Ovary (tissue), 9 donors: Measurements from ENCODE around the gene UNC13A. TPM values are rescaled to one million over a fixed set of nuclear protein-coding genes. Genes with fewer than 3 reads are reported as not detected.

Experiments used
- DNase-seq, 5 donors: peaks; one replicate each; pipeline ENCODE4 v3.0.0-alpha.2; 2019 to 2020
- H3K27ac ChIP-seq, 2 donors: fragments of 200-600 bp; one replicate each; pipeline versions ENCODE4 v1.5.1 to v1.8.0; 2019 to 2022
- H3K27me3 ChIP-seq: fragments of 200-600 bp; one replicate; pipeline ENCODE4 v1.8.0; 2022
- H3K36me3 ChIP-seq: fragments of 200-600 bp; sonication (generic); one replicate; pipeline ENCODE4 v1.5.1; 2019
- H3K4me1 ChIP-seq: one replicate; pipeline ENCODE4 v1.8.1; 2013; ENCODE audit warnings: mild to moderate bottlenecking, moderate library complexity; ENCODE audit not compliant: insufficient read depth
- H3K4me3 ChIP-seq: fragments of 200-600 bp; sonication (generic); one replicate; pipeline ENCODE4 v1.5.1; 2017
- H3K9me3 ChIP-seq, 2 donors: fragments of 200-600 bp in 1 of 2; sonication (generic) in 1 of 2; one replicate each; pipeline versions ENCODE4 v1.5.1 to v1.8.1; 2013 to 2019; ENCODE audit warnings: mild to moderate bottlenecking in 1 of 2, moderate library complexity in 1 of 2
- CTCF ChIP-seq, 3 donors: fragments of 450-650 bp in 2 of 3; fragments of 200-600 bp in 1 of 3; IDR thresholded peaks; one replicate each; pipeline versions ENCODE4 v1.5.1 to v1.8.0; 2016 to 2022; ENCODE audit warnings: antibody characterized with exemption in 3 of 3, mild to moderate bottlenecking in 1 of 3
- EP300 ChIP-seq: sonication (generic); formaldehyde crosslinking; IDR thresholded peaks from one replicate; pipeline ENCODE4 v1.6.1; 2017; ENCODE audit warnings: antibody characterized with exemption
- POLR2A ChIP-seq: fragments of 450-650 bp; IDR thresholded peaks from one replicate; pipeline ENCODE4 v1.6.1; 2017; ENCODE audit warnings: antibody characterized with exemption, mild to moderate bottlenecking, moderate library complexity
- WGBS, 3 donors: extraction: QIAGEN DNeasy Blood & Tissue Kit in 1 of 3; methylation state at CpG; one replicate each; pipeline versions ENCODE4 v1.1.5 to v1.1.7; 2013 to 2017; 5-methylcytosine and 5-hydroxymethylcytosine counted together
- intact Hi-C, 4 donors: fragments of 100-400 bp; cut with DNase I; formaldehyde crosslinking; loops; one replicate each; pipeline versions ENCODE4 v1.11.0 to v1.15.1; 2022 to 2023
- polyA plus RNA-seq, 2 donors: library from polyadenylated mRNA; stranded (reverse); fragments of 200-250 nt in 1 of 2; fragments of 350-450 nt in 1 of 2; fragmentation: Illumina TruSeq in 1 of 2; extraction: RNeasy Lipid Tissue Mini Kit (QIAGEN cat#74804) in 1 of 2; gene quantifications; one replicate each; pipeline ENCODE4 v1.2.3, GENCODE V29; 2013 to 2014
- total RNA-seq, 7 donors: library from RNA; depleted of rRNA in 2 of 7; stranded (reverse); fragments of >200 nt in 2 of 7; fragmentation: NEBNext Ultra II Directional in 3 of 7; extraction: Animal tissue kit (Norgen Biotek cat#: 25700) in 3 of 7; gene quantifications; one replicate each; pipeline versions ENCODE4 v1.1.0 to v1.2.4, GENCODE V29; 2016 to 2023
- donor health status: DM: no; HTN: no; CAD: no; lungs with moderate emphysema.
- donor health status: DM: no; HTN: no; CAD: no.
- donor health status: Bipolar disorder and iron deficiency.
- donor health status: DM: yes; HTN: yes; CAD: no.
- donor health status: DM: no; HTN: no; CAD: no.
- donor health status: DM: yes; HTN: yes; CAD: no.

The UNC13A gene
- total and polyA plus RNA-seq, 9 donors, result 0.08 to 0.38 (median 0.15) TPM

DNA sequence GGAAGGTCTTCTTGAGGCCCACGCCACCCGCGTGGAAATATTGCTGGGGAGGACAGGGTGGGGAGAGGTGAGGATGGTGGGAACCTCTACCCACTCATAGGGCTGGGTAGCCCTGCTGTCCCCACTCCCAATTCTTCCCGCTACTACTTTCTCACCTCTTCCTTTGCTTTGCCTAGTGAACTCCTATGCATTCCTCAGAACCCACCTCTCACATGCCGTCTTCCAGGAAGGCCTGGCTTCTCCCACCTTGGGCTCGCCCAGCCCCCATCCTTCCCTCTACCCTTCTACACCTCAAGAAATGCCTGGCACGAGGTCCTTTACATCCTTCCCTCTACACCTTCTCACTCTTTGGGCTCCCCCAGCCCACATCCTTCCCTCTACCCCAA lies 70.4 kb downstream of the UNC13A start:
- no peaks in the 10 kb centered on the region for H3K36me3 ChIP-seq
- H3K4me1 ChIP-seq, result peaks cover 2% of the 10 kb centered on the region
- no peaks in the 10 kb centered on the region for H3K27me3 ChIP-seq
- 92 to 94% (median 93%) methylated on average over 7 of the region's 7 CpGs for WGBS, 3 donors
- TF ChIP-seq POLR2A, result no peak
- no peak for TF ChIP-seq CTCF (IDR thresholded peaks at IDR 0.05)
- TF ChIP-seq EP300, result no peak
- no peak overlapping the region for H3K27ac ChIP-seq
- no peak overlapping the region for H3K4me3 ChIP-seq
- intact Hi-C loops, result no loop called here
- no peaks in the 10 kb centered on the region for H3K9me3 ChIP-seq
- DNase-seq, result no peak

DNA sequence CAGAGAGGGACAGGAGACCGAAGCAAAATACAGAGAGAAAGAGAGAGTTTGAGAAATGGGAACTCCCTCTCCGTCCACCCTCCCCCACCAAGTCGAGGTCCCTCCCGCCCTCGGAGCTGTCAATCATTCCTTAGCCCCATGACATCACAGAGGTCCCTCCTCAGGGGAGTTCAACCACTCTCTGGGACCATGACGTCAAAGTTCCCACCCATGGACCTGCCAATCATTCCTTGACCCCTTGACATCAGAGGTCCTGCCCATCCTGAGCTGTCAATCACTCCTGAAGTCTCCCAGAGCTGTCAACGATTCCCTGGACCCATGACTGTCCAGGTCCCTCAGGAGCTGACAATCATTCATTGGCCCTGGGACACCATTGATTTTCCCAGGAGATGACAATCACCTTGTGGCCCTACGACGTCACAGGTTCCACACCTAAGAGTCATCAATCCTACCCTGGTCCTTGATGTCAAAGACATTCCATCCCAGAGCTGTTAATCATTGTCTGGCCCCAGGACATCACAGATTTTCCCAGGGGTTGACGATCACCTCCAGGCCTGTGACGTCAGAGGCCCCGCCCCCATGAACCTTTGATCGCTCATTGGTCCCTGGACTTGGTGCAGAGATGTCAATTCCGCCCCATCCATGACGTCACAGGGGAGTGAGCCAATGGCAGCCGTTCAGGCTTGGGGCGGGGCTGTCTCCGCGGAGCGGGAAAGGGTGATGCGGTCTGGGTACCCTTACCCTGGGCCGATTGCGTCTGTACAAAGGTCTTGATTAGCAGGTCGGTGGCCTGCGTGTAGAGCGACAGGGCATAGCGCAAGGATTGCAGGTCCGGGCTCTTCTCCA lies 71.0 kb downstream of the UNC13A start:
- intact Hi-C loops, result no loop called here
- H3K27ac ChIP-seq, result no peak overlapping the region
- H3K4me3 ChIP-seq, result no peak overlapping the region
- peaks cover 2% of the 10 kb centered on the region for H3K4me1 ChIP-seq
- H3K9me3 ChIP-seq, result no peaks in the 10 kb centered on the region
- 65 to 72% (median 65%) methylated on average over 28 of the region's 28 CpGs for WGBS, 3 donors
- H3K36me3 ChIP-seq, result no peaks in the 10 kb centered on the region
- DNase-seq, result no peak
- H3K27me3 ChIP-seq, result no peaks in the 10 kb centered on the region
- TF ChIP-seq POLR2A, result no peak
- no peak for TF ChIP-seq EP300
- TF ChIP-seq CTCF (IDR thresholded peaks at IDR 0.05), result no peak

GRCh38 chr19:17616686-17616960 lies 71.5 kb downstream of the UNC13A start:
- Histone ChIP-seq H3K36me3 (no peaks in the 10 kb centered on the region), H3K27ac (no peak overlapping the region), H3K9me3 (no peaks in the 10 kb centered on the region), H3K4me1 (peaks cover 2% of the 10 kb centered on the region), H3K4me3 (no peak overlapping the region), H3K27me3 (no peaks in the 10 kb centered on the region)
- no peak for DNase-seq
- WGBS, 3 donors, result 5 to 19% (median 7%) methylated on average over 11 of the region's 11 CpGs
- intact Hi-C loops, result no loop called here
- no peak for TF ChIP-seq EP300
- no peak for TF ChIP-seq CTCF (IDR thresholded peaks at IDR 0.05)
- TF ChIP-seq POLR2A, result no peak

DNA sequence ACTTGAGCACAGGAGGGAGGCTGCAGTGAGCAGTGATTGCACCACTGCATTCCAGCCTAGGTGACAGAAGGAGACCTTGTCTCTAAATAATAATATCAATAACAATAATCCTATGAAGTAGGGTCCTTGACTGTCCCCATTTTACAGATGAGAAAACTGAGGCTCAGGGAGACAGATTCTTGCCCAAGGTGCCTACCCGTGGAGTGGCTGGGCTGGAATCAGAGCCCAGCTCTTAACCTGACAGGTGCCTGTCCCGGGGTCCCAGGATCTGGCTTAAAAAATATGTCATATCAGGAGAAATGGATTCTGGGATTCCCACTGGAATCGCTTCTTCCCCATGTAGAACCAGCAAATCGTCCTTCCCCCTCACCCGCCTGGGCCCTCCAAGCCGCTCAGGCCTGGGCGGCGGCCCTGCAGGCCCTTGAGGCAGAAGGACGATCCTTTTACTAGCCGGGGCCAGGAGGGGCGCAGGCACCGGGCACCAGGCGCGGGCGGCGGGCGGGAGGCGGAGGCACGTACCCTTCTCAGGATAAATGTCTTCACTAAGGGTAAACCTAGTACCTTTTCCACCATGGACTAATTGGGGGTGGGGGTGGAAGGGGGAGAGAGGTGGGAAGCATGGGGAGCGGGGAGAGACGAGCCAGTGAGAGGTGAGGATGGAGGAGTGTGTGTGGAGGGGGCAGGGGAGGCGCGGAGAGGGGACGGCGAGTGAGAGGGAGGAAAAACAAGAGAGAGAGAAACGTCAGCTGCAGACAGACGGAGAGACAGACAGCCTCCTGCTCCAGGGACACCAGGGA lies 72.1 kb downstream of the UNC13A start:
- DNase-seq, result no peak
- no peaks in the 10 kb centered on the region for H3K36me3 ChIP-seq
- intact Hi-C loops, result no loop called here
- WGBS, 3 donors, result 11 to 19% (median 11%) methylated on average over 27 of the region's 27 CpGs
- H3K27me3 ChIP-seq, result no peaks in the 10 kb centered on the region
- TF ChIP-seq CTCF (IDR thresholded peaks at IDR 0.05) (no peak), POLR2A (no peak), EP300 (no peak)
- peaks cover 2% of the 10 kb centered on the region for H3K4me1 ChIP-seq
- H3K9me3 ChIP-seq, result no peaks in the 10 kb centered on the region
- H3K4me3 ChIP-seq, result no peak overlapping the region
- no peak overlapping the region for H3K27ac ChIP-seq
